GM10248 (cell line): ENCODE results near the gene ELF1.
A peak's percentile ranks its signal among the peaks of the same experiment; 100 is the strongest.

Experiments
- CTCF ChIA-PET: fragments of 300-600 bp; sonication (Branson Sonifier 250); formaldehyde crosslinking; extraction: SDS; loops from one replicate; lab custom pipeline; 2021; ENCODE audit warnings: antibody characterized with exemption; lab: Yijun Ruan, JAX
- POLR2A ChIA-PET: fragments of 350-650 bp; sonication (Branson Sonifier 250); formaldehyde crosslinking; extraction: SDS; loops from one replicate; lab custom pipeline; 2020; ENCODE audit warnings: antibody characterized with exemption; lab: Yijun Ruan, JAX
- DNase-seq: peaks from one replicate; pipeline ENCODE4 v3.0.0; 2012; ENCODE audit errors: extremely low spot score
- TF ChIP-seq, protein P1 (sequence below): IDR thresholded peaks from 2 replicates; pipeline ENCODE4 v1.5.1; 2012; ENCODE audit warnings: mild to moderate bottlenecking, low read depth; ENCODE audit errors: extremely low read depth, missing control alignments, control extremely low read depth

Gene ELF1

DNA sequence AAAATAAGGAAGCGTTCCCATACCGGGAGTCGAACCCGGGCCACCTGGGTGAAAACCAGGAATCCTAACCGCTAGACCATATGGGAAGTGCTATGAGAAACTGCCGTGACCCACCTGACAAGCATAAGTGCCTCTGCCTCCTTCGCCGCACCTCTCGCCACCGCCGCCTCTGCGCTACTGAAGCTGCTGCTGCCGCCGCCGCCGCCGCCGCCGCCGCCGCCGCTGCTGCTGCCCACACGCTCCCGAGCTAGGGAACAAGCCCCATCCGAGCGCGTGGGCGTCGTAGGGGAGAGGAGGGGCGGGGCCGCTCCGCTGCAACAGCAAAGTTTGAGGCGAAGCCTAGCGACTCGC, 41.6 kb upstream of the ELF1 start:
- ChIA-PET POLR2A (interaction anchor here (0.6 to 1.3 kb wide), 6 partner anchors 9 to 955 kb away, joined by 3 to 4 read pairs (median 3); partner anchors contain the start of gene SLC25A15), CTCF (interaction anchor here (0.7 to 1.5 kb wide), 10 partner anchors 9 to 200 kb away, joined by 3 to 6 read pairs (median 3); partner anchors contain the start of gene ELF1)
- TF ChIP-seq, protein P1, sequence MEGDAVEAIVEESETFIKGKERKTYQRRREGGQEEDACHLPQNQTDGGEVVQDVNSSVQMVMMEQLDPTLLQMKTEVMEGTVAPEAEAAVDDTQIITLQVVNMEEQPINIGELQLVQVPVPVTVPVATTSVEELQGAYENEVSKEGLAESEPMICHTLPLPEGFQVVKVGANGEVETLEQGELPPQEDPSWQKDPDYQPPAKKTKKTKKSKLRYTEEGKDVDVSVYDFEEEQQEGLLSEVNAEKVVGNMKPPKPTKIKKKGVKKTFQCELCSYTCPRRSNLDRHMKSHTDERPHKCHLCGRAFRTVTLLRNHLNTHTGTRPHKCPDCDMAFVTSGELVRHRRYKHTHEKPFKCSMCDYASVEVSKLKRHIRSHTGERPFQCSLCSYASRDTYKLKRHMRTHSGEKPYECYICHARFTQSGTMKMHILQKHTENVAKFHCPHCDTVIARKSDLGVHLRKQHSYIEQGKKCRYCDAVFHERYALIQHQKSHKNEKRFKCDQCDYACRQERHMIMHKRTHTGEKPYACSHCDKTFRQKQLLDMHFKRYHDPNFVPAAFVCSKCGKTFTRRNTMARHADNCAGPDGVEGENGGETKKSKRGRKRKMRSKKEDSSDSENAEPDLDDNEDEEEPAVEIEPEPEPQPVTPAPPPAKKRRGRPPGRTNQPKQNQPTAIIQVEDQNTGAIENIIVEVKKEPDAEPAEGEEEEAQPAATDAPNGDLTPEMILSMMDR: no peak
- DNase-seq: peak; percentile 71

DNA sequence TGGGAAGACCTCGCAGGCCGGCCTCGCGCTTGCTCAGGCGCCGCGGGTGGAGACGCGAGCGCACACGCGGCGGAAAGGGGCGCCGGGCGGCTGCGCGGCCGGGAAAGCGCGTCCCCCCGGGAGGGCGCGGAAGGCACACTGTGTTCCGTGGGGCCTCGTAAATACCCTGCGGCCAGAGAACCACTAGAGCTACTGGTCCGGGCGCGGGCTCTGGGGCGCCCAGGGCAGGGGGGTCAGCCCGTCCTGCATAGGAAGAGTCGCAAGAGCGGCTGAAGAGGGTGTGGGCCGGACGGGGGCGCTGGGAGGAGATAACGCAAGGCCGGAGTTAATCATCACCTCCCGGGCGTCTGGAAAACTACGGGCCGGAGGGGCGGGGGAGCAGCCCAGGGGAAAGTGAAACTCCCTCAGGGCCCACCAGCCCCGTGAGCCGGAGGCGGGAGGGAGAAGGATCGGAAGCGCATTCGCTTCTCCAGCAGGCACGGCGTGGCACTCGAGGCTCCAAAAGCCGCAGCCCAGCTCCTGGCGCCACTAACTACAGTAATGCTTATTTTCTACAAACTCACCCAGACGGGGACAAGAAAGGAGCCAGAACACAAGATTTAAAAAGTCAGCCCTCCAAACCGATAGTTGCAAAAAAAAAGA, 41.1 kb upstream of the ELF1 start:
- TF ChIP-seq, protein P1: peak; percentile 48
- CTCF ChIA-PET: interaction anchor here (0.9 to 1.6 kb wide), 11 partner anchors 9 to 201 kb away, joined by 3 to 5 read pairs (median 3); partner anchors contain the start of gene ELF1
- peak; percentile 80 for DNase-seq
- POLR2A ChIA-PET: interaction anchor here (0.6 to 1.3 kb wide), 4 partner anchors 99 to 955 kb away, joined by 3 to 4 read pairs (median 3); partner anchors contain the start of gene SLC25A15

DNA sequence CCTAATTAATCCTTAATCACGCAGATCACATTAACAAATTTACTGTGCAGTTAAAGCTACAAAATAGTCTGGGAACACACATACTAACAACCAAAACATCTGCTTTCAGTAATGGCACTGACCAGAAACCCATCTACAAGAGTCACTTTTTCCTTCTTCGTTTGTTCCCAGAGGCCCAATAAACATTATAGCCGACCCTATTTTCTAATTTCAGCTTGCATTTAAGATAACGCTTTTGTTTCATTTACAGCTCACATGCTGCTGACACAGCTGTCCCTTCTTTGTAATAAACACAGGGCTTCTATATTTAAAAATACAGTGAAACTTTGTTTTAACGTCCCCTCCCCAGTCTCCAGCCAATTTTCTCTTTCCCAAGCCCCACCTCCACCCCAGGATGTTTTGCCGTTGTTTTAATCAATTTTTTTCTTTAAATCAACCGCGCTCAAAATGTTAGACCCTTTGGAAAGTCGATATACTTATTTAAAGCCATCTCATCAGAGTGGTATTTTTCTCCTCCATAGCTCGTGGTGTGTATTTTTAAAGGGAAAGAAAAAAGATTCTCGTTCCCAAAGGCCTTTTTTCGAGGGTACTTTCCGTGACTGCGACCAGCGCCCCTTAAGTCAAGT, 40.5 kb upstream of the ELF1 start:
- no peak for DNase-seq
- CTCF ChIA-PET: interaction anchor here (1.2 to 1.6 kb wide), 10 partner anchors 9 to 201 kb away, joined by 3 to 5 read pairs (median 3); partner anchors contain the start of gene ELF1
- POLR2A ChIA-PET: interaction anchor here (0.6 kb wide), 1 partner anchor 98 kb away, joined by 3 read pairs; no protein-coding TSS in a partner anchor
- TF ChIP-seq, protein P1: no peak

DNA sequence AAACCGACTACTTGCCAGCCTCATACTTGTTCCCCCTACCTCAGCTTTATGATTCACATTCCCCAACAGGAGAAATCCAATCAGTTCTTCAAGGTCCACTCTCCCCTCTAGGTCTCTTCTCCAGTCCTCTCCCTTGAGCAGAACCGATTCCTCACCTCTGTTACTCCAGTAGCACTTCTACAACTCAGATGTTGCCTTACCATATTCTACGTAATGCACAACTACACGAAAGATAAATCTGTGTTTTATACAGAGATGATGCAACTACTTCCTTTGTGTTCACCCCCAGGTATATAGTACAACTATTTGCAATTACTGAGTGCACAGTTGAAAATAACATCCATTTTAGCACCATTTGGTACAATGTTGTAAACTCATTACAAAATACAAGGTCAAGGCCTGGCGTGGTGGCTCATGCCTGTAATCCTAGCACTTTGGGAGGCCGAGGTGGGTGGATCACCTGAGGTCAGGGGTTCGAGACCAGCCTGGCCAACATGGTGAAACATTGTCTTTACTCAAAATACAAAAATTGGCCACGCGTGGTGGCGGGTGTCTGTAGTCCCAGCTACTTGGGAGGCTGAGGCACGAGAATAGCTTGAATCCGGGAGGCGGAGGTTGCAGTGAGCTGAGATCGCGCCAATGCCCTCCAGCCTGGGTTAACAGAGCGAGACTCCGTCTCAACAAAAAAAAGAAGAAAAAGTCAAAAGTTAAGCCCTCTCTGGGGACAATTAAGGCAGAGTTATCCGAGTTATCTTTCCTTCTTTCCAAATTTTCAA, 39.4 kb upstream of the ELF1 start:
- POLR2A ChIA-PET: no interaction called here
- no peak for DNase-seq
- CTCF ChIA-PET: interaction anchor here (1.2 to 2.2 kb wide), 8 partner anchors 10 to 85 kb away, joined by 3 to 7 read pairs (median 3); partner anchors contain the start of gene ELF1
- TF ChIP-seq, protein P1: no peak

DNA sequence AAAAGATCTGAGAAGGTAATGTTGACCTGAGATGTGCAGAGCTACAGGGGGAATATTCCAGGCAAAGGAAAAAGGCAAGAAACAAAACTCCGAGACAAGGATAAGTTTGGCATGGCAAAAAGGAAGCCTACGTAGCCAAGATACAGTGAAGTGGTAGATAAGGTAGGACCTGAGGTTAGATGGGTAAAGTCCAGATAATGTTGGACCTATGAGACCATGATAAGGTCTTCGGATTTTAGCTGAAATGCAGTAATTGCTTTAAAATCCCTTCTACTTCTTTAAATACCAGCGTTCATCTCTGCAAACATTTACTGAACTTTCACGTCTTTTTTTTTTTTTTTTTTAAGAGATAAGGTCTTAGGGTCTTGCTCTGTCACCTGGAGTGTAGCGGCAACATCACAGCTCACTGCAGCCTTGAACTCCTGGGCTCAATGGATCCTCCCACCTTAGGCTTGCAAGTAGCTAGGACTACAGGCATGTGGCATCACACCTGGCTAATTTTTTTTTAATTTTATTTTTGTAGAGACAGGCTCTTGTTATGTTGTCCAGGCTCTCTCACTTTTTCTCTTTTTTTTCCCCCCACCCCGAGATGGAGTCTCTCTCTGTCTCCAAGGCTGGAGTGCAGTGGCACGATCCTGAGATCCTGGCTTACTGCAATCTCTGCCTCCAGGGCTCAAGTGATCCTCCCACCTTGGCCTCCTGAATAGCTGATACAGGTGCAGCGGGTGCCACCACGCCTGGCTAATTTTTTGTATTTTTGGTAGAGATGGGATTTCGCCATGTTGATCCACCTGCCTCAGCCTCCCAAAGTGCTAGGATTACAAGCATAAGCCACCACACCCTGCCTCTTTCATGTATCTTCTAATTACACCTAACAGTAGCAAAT, 38.0 kb upstream of the ELF1 start:
- TF ChIP-seq, protein P1: no peak
- DNase-seq: no peak
- ChIA-PET POLR2A (no interaction called here), CTCF (interaction anchor here (0.7 to 2.4 kb wide), 5 partner anchors 9 to 165 kb away, joined by 3 to 9 read pairs (median 4); no protein-coding TSS in a partner anchor)
